Testis (tissue), 2 donors: ENCODE measurements around the gene TCEAL9.

Experiments used
- CTCF ChIP-seq, 3 experiments: fragments of 450-650 bp in 2 of 3; fragments of 200-600 bp in 1 of 3; sonication (generic) in 1 of 3; IDR thresholded peaks; one replicate each; pipeline ENCODE4 v1.5.1; 2016 to 2019; ENCODE audit warnings: antibody characterized with exemption in 3 of 3, mild to moderate bottlenecking in 2 of 3, moderate library complexity in 1 of 3
- POLR2A ChIP-seq: fragments of 450-650 bp; IDR thresholded peaks from one replicate; pipeline ENCODE4 v1.6.1; 2017; ENCODE audit warnings: antibody characterized with exemption, mild to moderate bottlenecking, moderate library complexity

- no peak for TF ChIP-seq CTCF (IDR thresholded peaks at IDR 0.05)
- TF ChIP-seq POLR2A = no peak
These were observed 13.2 kb downstream of the TCEAL9 start for GRCh38 chrX:103369479-103369878.
